MCF 10A (cell line): ENCODE data around the gene LIMK1. TPM values are rescaled to one million over a fixed set of nuclear protein-coding genes. Genes with fewer than 3 reads are reported as not detected.

Experiments
- BruUV-seq: library from RNA; stranded (reverse); fragments of 400-500 nt; replicated peaks from 2 replicates; lab custom pipeline; 2021; lab: Mats Ljungman, UMichigan
- CTCF ChIA-PET: fragments of 300-600 bp; sonication (Branson Sonifier 250); formaldehyde crosslinking; extraction: SDS; loops from one replicate; lab custom pipeline; 2021; ENCODE audit warnings: antibody characterized with exemption, inconsistent platforms; lab: Yijun Ruan, JAX
- POLR2A ChIA-PET: fragments of 300-600, 350-650 bp; sonication (Branson Sonifier 250); formaldehyde crosslinking; extraction: SDS; loops from one replicate; lab custom pipeline; 2020; ENCODE audit warnings: antibody characterized with exemption, inconsistent platforms; lab: Yijun Ruan, JAX
- DNase-seq: peaks from one replicate; pipeline ENCODE4 v3.0.0-alpha.2; 2018; ENCODE audit not compliant: unreplicated experiment
- H3K27ac Mint-ChIP-seq: one replicate; pipeline ENCODE4 v1.8.0; 2022; ENCODE audit warnings: mild to moderate bottlenecking, low read depth, mixed read lengths; ENCODE audit not compliant: unreplicated experiment
- H3K27me3 Mint-ChIP-seq: one replicate; pipeline ENCODE4 v1.8.0; 2022; ENCODE audit warnings: mixed read lengths; ENCODE audit not compliant: insufficient read depth, unreplicated experiment
- H3K36me3 Mint-ChIP-seq: one replicate; pipeline ENCODE4 v1.8.0; 2022; ENCODE audit warnings: mild to moderate bottlenecking, moderate library complexity, mixed read lengths; ENCODE audit not compliant: insufficient read depth, unreplicated experiment
- H3K4me1 Mint-ChIP-seq: one replicate; pipeline ENCODE4 v1.8.0; 2022; ENCODE audit warnings: mixed read lengths; ENCODE audit not compliant: insufficient read depth, unreplicated experiment
- H3K4me3 Mint-ChIP-seq: one replicate; pipeline ENCODE4 v1.8.0; 2022; ENCODE audit warnings: mild to moderate bottlenecking, moderate library complexity, mixed read lengths; ENCODE audit not compliant: unreplicated experiment
- H3K9me3 Mint-ChIP-seq: one replicate; pipeline ENCODE4 v1.8.0; 2022; ENCODE audit warnings: mixed read lengths; ENCODE audit not compliant: unreplicated experiment
- intact Hi-C: fragments of 100-400 bp; cut with micrococcal nuclease; formaldehyde crosslinking; loops from 2 replicates; pipeline ENCODE4 v1.14.1; 2022
- total RNA-seq: library from RNA; stranded (reverse); gene quantifications from 2 replicates; pipeline ENCODE4 v1.2.3, GENCODE V29; 2022
- TF ChIP-seq, protein P1 (sequence below): fragments of 200-600 bp; IDR thresholded peaks from one replicate; pipeline ENCODE4 v1.8.0; 2022; ENCODE audit warnings: antibody characterized with exemption, mild to moderate bottlenecking; ENCODE audit not compliant: unreplicated experiment

The LIMK1 gene
- total RNA-seq, 1 experiment from 2014 or later = 21.4 TPM

GRCh38 chr7:74099031-74099430, 15.4 kb downstream of the LIMK1 start:
- TF ChIP-seq, protein P1, sequence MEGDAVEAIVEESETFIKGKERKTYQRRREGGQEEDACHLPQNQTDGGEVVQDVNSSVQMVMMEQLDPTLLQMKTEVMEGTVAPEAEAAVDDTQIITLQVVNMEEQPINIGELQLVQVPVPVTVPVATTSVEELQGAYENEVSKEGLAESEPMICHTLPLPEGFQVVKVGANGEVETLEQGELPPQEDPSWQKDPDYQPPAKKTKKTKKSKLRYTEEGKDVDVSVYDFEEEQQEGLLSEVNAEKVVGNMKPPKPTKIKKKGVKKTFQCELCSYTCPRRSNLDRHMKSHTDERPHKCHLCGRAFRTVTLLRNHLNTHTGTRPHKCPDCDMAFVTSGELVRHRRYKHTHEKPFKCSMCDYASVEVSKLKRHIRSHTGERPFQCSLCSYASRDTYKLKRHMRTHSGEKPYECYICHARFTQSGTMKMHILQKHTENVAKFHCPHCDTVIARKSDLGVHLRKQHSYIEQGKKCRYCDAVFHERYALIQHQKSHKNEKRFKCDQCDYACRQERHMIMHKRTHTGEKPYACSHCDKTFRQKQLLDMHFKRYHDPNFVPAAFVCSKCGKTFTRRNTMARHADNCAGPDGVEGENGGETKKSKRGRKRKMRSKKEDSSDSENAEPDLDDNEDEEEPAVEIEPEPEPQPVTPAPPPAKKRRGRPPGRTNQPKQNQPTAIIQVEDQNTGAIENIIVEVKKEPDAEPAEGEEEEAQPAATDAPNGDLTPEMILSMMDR = no peak
- POLR2A ChIA-PET = interaction anchor here (1.3 to 1.6 kb wide), 3 partner anchors 15 to 76 kb away, joined by 3 to 12 read pairs (median 4); partner anchors contain the start of gene EIF4H
- Mint-ChIP-seq H3K27ac (peak overlapping the region; percentile 88), H3K9me3 (no peaks in the 10 kb centered on the region), H3K36me3 (peaks cover 39% of the 10 kb centered on the region), H3K4me1 (peaks cover 13% of the 10 kb centered on the region), H3K4me3 (no peak overlapping the region), H3K27me3 (no peaks in the 10 kb centered on the region)
- CTCF ChIA-PET = interaction anchor here (0.5 to 1.2 kb wide), 2 partner anchors 30 to 298 kb away, joined by 3 read pairs; no protein-coding TSS in a partner anchor
- intact Hi-C loops = no loop called here
- BruUV-seq = no TSS peak
- DNase-seq = no peak

DNA sequence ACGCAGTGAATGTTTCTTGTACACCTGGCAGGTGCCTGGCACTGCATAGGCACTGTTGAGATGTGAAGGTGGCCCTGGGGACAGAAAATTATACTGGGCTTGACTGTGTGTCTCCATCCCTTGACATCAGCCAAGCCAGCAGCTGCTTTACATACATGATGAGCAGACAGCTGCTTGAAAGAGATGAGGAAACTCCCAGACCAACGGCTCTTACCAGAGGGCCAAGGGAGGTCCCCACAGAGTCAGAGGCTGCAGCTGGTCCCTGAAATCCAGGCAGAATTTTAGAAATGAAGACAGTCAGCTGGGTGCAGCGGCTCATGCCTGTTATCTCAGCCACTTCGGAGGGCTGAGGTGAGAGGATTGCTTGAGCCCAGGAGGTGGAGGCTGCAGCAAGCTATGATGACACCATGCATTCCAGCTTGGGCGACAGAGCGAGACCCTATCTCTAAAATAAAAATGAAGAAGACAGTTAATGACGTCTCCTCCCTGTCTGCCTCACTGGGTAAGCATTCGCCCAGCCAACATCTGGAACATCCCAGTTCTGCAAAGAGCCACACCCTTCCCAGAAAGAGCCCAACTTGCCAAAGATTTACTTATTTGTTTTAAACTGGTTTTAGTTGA, 17.6 kb downstream of the LIMK1 start:
- intact Hi-C loops = no loop called here
- Mint-ChIP-seq H3K36me3 (peaks cover 44% of the 10 kb centered on the region), H3K27me3 (no peaks in the 10 kb centered on the region), H3K4me3 (no peak overlapping the region), H3K4me1 (peaks cover 9% of the 10 kb centered on the region), H3K9me3 (no peaks in the 10 kb centered on the region), H3K27ac (no peak overlapping the region)
- ChIA-PET POLR2A (interaction anchor here (0.6 kb wide), 1 partner anchor 42 kb away, joined by 3 read pairs; no protein-coding TSS in a partner anchor), CTCF (interaction anchor here (0.9 kb wide), 1 partner anchor 33 kb away, joined by 3 read pairs; no protein-coding TSS in a partner anchor)
- TF ChIP-seq, protein P1 = no peak
- BruUV-seq = no TSS peak
- DNase-seq = no peak

DNA sequence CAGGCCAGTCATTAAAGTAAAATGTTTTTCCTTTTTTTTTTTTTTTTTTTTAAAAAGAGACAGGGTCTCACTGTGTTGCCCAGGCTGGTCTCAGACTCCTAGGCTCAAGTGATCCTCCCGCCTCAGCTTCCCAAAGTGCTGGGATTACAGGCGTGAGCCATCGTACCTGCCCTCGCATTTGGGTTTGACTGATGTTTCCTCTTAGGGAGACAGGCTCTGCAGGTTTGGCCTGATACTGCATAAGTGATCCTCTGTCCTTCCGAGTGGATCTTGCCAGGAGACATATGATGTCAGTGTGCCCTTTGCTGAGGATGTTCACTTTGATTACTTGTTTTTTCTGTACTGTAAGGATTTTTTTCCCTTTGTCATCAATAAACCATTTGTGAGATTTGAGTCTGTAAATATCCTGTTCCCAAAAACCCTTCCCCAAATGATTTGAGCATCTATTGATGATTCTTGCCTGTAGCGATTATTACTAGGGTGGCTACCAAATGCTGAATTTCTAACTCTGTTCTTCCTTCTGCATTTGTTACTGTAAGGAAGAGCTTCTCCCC, 19.7 kb downstream of the LIMK1 start:
- no peak for DNase-seq
- ChIA-PET POLR2A (no interaction called here), CTCF (interaction anchor here (0.9 to 1.6 kb wide), 2 partner anchors 67 to 72 kb away, joined by 4 to 5 read pairs; no protein-coding TSS in a partner anchor)
- H3K27me3 Mint-ChIP-seq = no peaks in the 10 kb centered on the region
- H3K27ac Mint-ChIP-seq = no peak overlapping the region
- TF ChIP-seq, protein P1 = no peak
- H3K36me3 Mint-ChIP-seq = peaks cover 53% of the 10 kb centered on the region
- no peak overlapping the region for H3K4me3 Mint-ChIP-seq
- H3K9me3 Mint-ChIP-seq = no peaks in the 10 kb centered on the region
- peaks cover 2% of the 10 kb centered on the region for H3K4me1 Mint-ChIP-seq
- intact Hi-C loops = no loop called here
- BruUV-seq = no TSS peak

DNA sequence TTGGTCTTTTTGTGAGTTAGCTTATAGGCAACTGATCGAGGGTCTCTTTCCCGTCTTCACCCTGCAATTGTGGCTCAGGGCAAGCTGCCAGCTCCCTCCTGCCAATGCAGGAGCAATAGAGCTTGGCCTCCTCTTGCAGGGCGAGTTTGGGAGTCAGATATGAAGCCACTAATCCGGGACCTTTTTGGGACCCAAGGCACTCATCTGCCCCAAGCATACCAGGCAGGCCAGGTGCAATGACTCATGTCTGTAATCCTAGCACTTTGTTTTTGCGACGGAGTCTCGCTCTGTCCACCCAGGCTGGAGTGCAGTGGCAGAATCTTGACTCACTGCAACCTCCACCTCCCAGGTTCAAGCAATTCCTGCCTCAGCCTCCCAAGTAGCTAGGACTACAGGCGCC, 21.1 kb downstream of the LIMK1 start:
- CTCF ChIA-PET = interaction anchor here (0.6 to 2.2 kb wide), 2 partner anchors 35 to 165 kb away, joined by 4 to 11 read pairs; no protein-coding TSS in a partner anchor
- Mint-ChIP-seq H3K27me3 (no peaks in the 10 kb centered on the region), H3K36me3 (peaks cover 53% of the 10 kb centered on the region), H3K27ac (no peak overlapping the region), H3K9me3 (no peaks in the 10 kb centered on the region), H3K4me1 (no peaks in the 10 kb centered on the region), H3K4me3 (no peak overlapping the region)
- DNase-seq = peak; percentile 63
- intact Hi-C loops = no loop called here
- TF ChIP-seq, protein P1 = no peak
- POLR2A ChIA-PET = interaction anchor here (0.9 to 1.2 kb wide), 3 partner anchors 13 to 37 kb away, joined by 3 read pairs; no protein-coding TSS in a partner anchor
- no TSS peak for BruUV-seq
